Measurements from ENCODE around the gene TAF1C. TPM values are rescaled to one million over a fixed set of nuclear protein-coding genes. Genes with fewer than 3 reads are reported as not detected.

TAF1C gene
- 15.1 and 16.9 TPM in 2 replicates for total RNA-seq

GRCh38 chr16:84186685-84187437 lies at the start of gene TAF1C:
TSS of gene TAF1C (minus strand) at chr16:84187057. CDS start at chr16:84184988, 2,069 bp downstream.

GRCh38 chr16:84190731-84191388 lies 4.0 kb upstream of the TAF1C start, which contains the start of gene ADAD2:
TSS of gene ADAD2 (plus strand) at chr16:84191157. CDS start at chr16:84191231, 74 bp downstream.

GRCh38 chr16:84144859-84145639 lies 41.8 kb downstream of the TAF1C start, which contains the start of the genes DNAAF1 and HSDL1:
TSS of gene DNAAF1 (plus strand) at chr16:84145308. CDS start at chr16:84145441, 133 bp downstream.
TSS of gene HSDL1 (minus strand) at chr16:84145177. CDS start at chr16:84131321, 13,856 bp downstream.

Other genes starting within 250 kb of the TAF1C start
- gene OSGIN1, start 233.8 kb downstream of the TAF1C start, total RNA-seq = 1.1 and 1.3 TPM in 2 replicates
- not detected in 2 replicates for gene NECAB2, start 218.8 kb downstream of the TAF1C start, total RNA-seq
- gene SLC38A8, start 144.3 kb downstream of the TAF1C start, total RNA-seq = not detected in 2 replicates
- 123 and 134 TPM in 2 replicates for gene MBTPS1, start 70.1 kb downstream of the TAF1C start, total RNA-seq
- gene HSDL1, start 41.9 kb downstream of the TAF1C start, total RNA-seq = 20.1 and 29.0 TPM in 2 replicates
- not detected in 2 replicates for gene DNAAF1, start 41.7 kb downstream of the TAF1C start, total RNA-seq
- gene ADAD2, start 4.1 kb upstream of the TAF1C start, total RNA-seq = not detected in 2 replicates
- gene KCNG4, start 53.0 kb upstream of the TAF1C start, total RNA-seq = not detected in 2 replicates
- 3.3 and 10.7 TPM in 2 replicates for gene WFDC1, start 107.8 kb upstream of the TAF1C start, total RNA-seq
- not detected in 2 replicates for gene ATP2C2, start 181.5 kb upstream of the TAF1C start, total RNA-seq

All from regular cardiac myocyte (primary cell).